Measurements from ENCODE around the gene THAP10. TPM values are rescaled to one million over a fixed set of nuclear protein-coding genes. Genes with fewer than 3 reads are reported as not detected.

The THAP10 gene
- polyA plus RNA-seq, 2 of the 4 experiments (the other 2 are of a cell fraction) = 6.8 to 9.4 TPM

- TF ChIP-seq HMGXB4 (CRISPR knock-in tag; IDR thresholded peaks at IDR 0.05; ENCODE audit: borderline replicate concordance) (no peak), EP300 (IDR thresholded peaks at IDR 0.05) (peak; percentile 23 to 29; a peak in 2 of 5 replicates), FOSL2 (IDR thresholded peaks at IDR 0.05) (peak; percentile 76), FOSL2 (CRISPR knock-in tag; IDR thresholded peaks at IDR 0.05) (peak; percentile 92), FOXS1 (CRISPR knock-in tag; IDR thresholded peaks at IDR 0.05) (no peak), MAZ (IDR thresholded peaks at IDR 0.05; ENCODE audit: borderline replicate concordance, low read depth, low read length) (no peak), NPAS2 (CRISPR knock-in tag; IDR thresholded peaks at IDR 0.05; ENCODE audit: borderline replicate concordance) (no peak), CEBPB (IDR thresholded peaks at IDR 0.05) (no peak), BHLHE40 (IDR thresholded peaks at IDR 0.05; ENCODE audit: low read depth, low read length) (no peak), ELK1 (IDR thresholded peaks at IDR 0.05; ENCODE audit: low read depth, low read length) (no peak), HOXA7 (CRISPR knock-in tag; IDR thresholded peaks at IDR 0.05) (no peak), JUNB (IDR thresholded peaks at IDR 0.05) (peak; percentile 41), HES2 (IDR thresholded peaks at IDR 0.05) (no peak), RAD21 (conservative IDR thresholded peaks at IDR 0.05 in 1 of 2, IDR thresholded peaks at IDR 0.05 in 1 of 2) (no peak), HEYL (CRISPR knock-in tag; IDR thresholded peaks at IDR 0.05) (no peak)
- Histone ChIP-seq H3K27ac (peak overlapping the region; percentile 70 to 85), H3K9me3 (no peaks in the 10 kb centered on the region), H3K4me1 (peaks cover 40% of the 10 kb centered on the region), H3K4me3 (no peak overlapping the region), H3K4me2 (peak overlapping the region; percentile 49)
- ATAC-seq (peak; percentile 47 to 80; a peak in 4 of 6 replicates), FAIRE-seq (no peak), DNase-seq (ENCODE audit: low read depth in 1 of 2, low spot score in 1 of 2) (peak; percentile 73 to 77)
- POLR2A ChIA-PET = interaction anchor here (0.5 to 2.0 kb wide), 3 partner anchors 20 to 79 kb away, joined by 3 to 6 read pairs (median 5); partner anchors contain the start of gene LARP6
- WGBS (ENCODE audit: missing lambda C conversion rate) = 48% methylated on average over 9 of the region's 9 CpGs
- CTCF ChIA-PET = interaction anchor here (0.9 to 20.5 kb wide), 10 partner anchors 6 to 197 kb away, joined by 3 to 331 read pairs (median 6); no protein-coding TSS in a partner anchor
These were observed 58.1 kb downstream of the THAP10 start for GRCh38 chr15:70833861-70834765.

- WGBS (ENCODE audit: missing lambda C conversion rate) = 88% methylated on average over 3 of the region's 3 CpGs
- TF ChIP-seq REST (IDR thresholded peaks at IDR 0.05) (no peak), SREBF2 (IDR thresholded peaks at IDR 0.05) (no peak), JUN (IDR thresholded peaks at IDR 0.05) (no peak), CHD2 (IDR thresholded peaks at IDR 0.05; ENCODE audit: low read length, partially characterized antibody) (no peak), FOSB (CRISPR knock-in tag; IDR thresholded peaks at IDR 0.05) (no peak), HES2 (IDR thresholded peaks at IDR 0.05) (no peak), HDAC2 (IDR thresholded peaks at IDR 0.05) (no peak), HOXB5 (CRISPR knock-in tag; IDR thresholded peaks at IDR 0.05) (no peak)
These were observed 58.8 kb downstream of the THAP10 start for GRCh38 chr15:70833422-70833821.

More at GRCh38 chr15:70833422-70833821, 58.8 kb downstream of the THAP10 start:
- H3K4me2 ChIP-seq = peak overlapping the region; percentile 49
- H3K4me3 ChIP-seq = no peak overlapping the region
- H3K27ac ChIP-seq = peak overlapping the region; percentile 70 to 85
- ChIA-PET CTCF (interaction anchor here (0.6 to 20.5 kb wide), 9 partner anchors 6 to 197 kb away, joined by 4 to 331 read pairs (median 7); no protein-coding TSS in a partner anchor), POLR2A (interaction anchor here (0.5 to 2.0 kb wide), 3 partner anchors 21 to 78 kb away, joined by 3 to 6 read pairs (median 5); partner anchors contain the start of gene LARP6)
- peaks cover 39% of the 10 kb centered on the region for H3K4me1 ChIP-seq
- no peak for DNase-seq (ENCODE audit: low read depth in 1 of 2, low spot score in 1 of 2)
- FAIRE-seq = peak; percentile 23
- no peaks in the 10 kb centered on the region for H3K9me3 ChIP-seq
- no peak for ATAC-seq

All from A549 (cell line).